Pancreas (tissue), 10 donors: ENCODE data around the gene GPS2. TPM values are rescaled to one million over a fixed set of nuclear protein-coding genes. Genes with fewer than 3 reads are reported as not detected.

Experiments
- ATAC-seq, 4 donors: fragments of 200-7000 bp; cut with Tn5 transposase; one replicate each; pipeline versions ENCODE4 v1.8.0 to v1.9.1; 2020; ENCODE audit warnings: mild to moderate bottlenecking in 4 of 4, moderate library complexity in 4 of 4
- DNase-seq, 6 donors: peaks; one replicate each; pipeline ENCODE4 v3.0.0-alpha.2; 2020
- FAIRE-seq: peaks from 2 replicates; lab custom pipeline; 2012; peaks lifted over from hg19 to GRCh38; lab: Jason Lieb, UNC
- H3K27ac ChIP-seq, 4 donors: fragments of 200-600 bp; sonication (generic); 1 replicate in 3 of 4; 2 replicates in 1 of 4; pipeline versions ENCODE4 v1.5.0 to v1.8.0; 2020
- H3K27me3 ChIP-seq, 4 donors: fragments of 200-600 bp; one replicate each; pipeline ENCODE4 v1.8.0; 2021
- H3K36me3 ChIP-seq, 3 donors: fragments of 200-600 bp; sonication (generic) in 1 of 3; one replicate each; pipeline versions ENCODE4 v1.5.0 to v1.8.0; 2020 to 2021
- H3K4me1 ChIP-seq, 3 donors: fragments of 200-600 bp; one replicate each; pipeline ENCODE4 v1.8.0; 2021
- H3K4me3 ChIP-seq, 4 donors: fragments of 200-600 bp; sonication (generic) in 2 of 4; one replicate each; pipeline versions ENCODE4 v1.5.0 to v1.8.0; 2020 to 2021
- H3K9me3 ChIP-seq, 4 donors: fragments of 200-600 bp; one replicate each; pipeline ENCODE4 v1.8.0; 2021
- WGBS, 2 donors: extraction: QIAGEN DNeasy Blood & Tissue Kit; methylation state at CpG; one replicate each; pipeline ENCODE4 v1.1.7; 2013; 5-methylcytosine and 5-hydroxymethylcytosine counted together
- intact Hi-C, 3 donors: fragments of 100-400 bp; cut with DNase I; formaldehyde crosslinking; loops; one replicate each; pipeline versions ENCODE4 v1.11.1 to v1.14.2; 2022
- polyA plus RNA-seq, 2 donors: library from polyadenylated mRNA; stranded (reverse); fragments of 200-250 nt; gene quantifications; one replicate each; pipeline ENCODE4 v1.2.3, GENCODE V29; 2013
- total RNA-seq, 6 donors: library from RNA; stranded (reverse); fragmentation: NEBNext Ultra II Directional in 4 of 6; extraction: Animal tissue kit (Norgen Biotek cat#: 25700) in 4 of 6; gene quantifications; one replicate each; pipeline versions ENCODE4 v1.2.1 to v1.2.4, GENCODE V29; 2021 to 2023
- TF ChIP-seq, protein P1 (sequence below), 4 donors: fragments of 200-600 bp; sonication (generic) in 3 of 4; IDR thresholded peaks; one replicate each; pipeline versions ENCODE4 v1.5.0 to v1.8.0; 2021; ENCODE audit warnings: antibody characterized with exemption in 4 of 4
- donor health status: healthy with polysubstance abuse.
- donor health status: DM: no; HTN: no; CAD: no; lungs with moderate emphysema.
- donor health status: DM: no; HTN: no; CAD: no.
- donor health status: control.
- donor health status: control.
- donor health status: Bipolar disorder and iron deficiency.
- donor health status: DM: yes; HTN: yes; CAD: no.
- donor health status: DM: no; HTN: no; CAD: no.
- donor health status: DM: no; HTN: no; CAD: no.
- donor health status: DM: yes; HTN: yes; CAD: no.

The GPS2 gene
- total and polyA plus RNA-seq, 8 donors = 22.1 to 101 (median 30.6) TPM

DNA sequence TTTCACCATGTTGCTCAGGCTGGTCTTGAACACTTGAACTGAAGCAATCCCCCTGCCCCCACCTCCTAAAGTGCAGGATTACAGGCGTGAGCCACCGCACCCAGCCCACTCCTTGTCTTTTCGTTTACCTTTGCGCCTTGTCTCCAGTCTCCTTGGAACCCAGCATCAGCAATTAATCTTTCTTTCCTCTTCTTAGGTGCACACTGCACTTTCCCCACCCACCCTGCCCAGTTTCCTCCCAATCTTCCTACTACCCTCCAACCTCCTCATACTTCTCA, 51.4 kb downstream of the GPS2 start:
- Histone ChIP-seq H3K27ac (peak overlapping the region in 3 of 4 donors; percentile 97 to 99 (median 99)), H3K36me3 (no peaks in the 10 kb centered on the region), H3K27me3 (no peaks in the 10 kb centered on the region), H3K4me3 (peak overlapping the region in 2 of 4 donors; percentile 68 to 81), H3K4me1 (peaks cover 0 to 8% (median 6%) of the 10 kb centered on the region in 3 donors), H3K9me3 (no peaks in the 10 kb centered on the region)
- no peak for ATAC-seq
- no peak for FAIRE-seq
- WGBS, 2 donors = 56 to 63% methylated on average over 4 of the region's 4 CpGs
- TF ChIP-seq, protein P1, sequence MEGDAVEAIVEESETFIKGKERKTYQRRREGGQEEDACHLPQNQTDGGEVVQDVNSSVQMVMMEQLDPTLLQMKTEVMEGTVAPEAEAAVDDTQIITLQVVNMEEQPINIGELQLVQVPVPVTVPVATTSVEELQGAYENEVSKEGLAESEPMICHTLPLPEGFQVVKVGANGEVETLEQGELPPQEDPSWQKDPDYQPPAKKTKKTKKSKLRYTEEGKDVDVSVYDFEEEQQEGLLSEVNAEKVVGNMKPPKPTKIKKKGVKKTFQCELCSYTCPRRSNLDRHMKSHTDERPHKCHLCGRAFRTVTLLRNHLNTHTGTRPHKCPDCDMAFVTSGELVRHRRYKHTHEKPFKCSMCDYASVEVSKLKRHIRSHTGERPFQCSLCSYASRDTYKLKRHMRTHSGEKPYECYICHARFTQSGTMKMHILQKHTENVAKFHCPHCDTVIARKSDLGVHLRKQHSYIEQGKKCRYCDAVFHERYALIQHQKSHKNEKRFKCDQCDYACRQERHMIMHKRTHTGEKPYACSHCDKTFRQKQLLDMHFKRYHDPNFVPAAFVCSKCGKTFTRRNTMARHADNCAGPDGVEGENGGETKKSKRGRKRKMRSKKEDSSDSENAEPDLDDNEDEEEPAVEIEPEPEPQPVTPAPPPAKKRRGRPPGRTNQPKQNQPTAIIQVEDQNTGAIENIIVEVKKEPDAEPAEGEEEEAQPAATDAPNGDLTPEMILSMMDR (IDR thresholded peaks at IDR 0.05) = no peak
- intact Hi-C loops = loop anchor here in 1 of 3 donors (10.0 kb wide), 1 partner anchor 51 kb away; the partner anchor contains the start of gene GPS2
- DNase-seq = no peak

DNA sequence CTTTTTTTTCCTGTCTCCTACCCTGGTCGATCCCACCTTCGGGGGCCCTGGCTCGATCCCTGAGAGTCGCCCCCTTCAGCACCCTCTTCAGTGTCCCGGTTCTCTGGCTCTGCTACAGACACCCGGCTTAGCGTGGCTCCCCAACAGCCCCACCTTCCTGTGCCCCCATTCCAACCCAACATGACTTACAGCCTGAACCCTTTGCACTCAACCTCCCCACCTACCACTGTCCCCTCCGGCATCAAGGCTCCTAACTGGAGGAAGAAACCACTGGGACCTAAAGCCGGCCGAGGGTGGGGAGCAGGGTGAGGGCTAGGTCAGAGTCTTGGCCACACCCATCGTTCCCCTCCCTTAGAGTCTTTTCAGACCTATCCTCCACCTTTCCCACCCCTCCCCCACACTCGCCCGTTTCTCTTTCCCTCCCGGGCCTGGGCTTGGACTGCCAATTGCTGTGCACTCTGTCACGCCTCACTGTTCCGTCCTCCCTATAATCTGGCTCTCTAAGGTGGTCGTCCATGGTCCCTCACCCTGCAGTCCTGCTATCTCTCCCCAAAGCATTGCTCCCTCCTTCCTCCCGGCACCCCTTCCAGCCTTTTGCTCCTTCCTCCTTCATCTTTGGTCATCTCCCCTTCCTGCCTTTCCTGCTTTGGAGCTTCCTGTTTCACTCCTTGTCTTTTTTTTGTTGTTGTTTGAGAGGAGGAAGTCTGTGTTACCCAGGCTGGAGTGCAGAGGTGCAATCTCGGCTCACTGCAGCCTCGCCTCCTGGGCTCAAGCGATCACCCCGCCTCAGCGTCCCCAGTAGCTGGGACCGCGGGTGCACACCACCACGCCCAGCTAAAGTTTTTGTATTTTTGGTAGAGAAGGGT, 52.0 kb downstream of the GPS2 start:
- FAIRE-seq = no peak
- TF ChIP-seq, protein P1 (IDR thresholded peaks at IDR 0.05) = no peak
- peaks cover 0 to 9% (median 6%) of the 10 kb centered on the region in 3 donors for H3K4me1 ChIP-seq
- peak overlapping the region; percentile 97 to 99 (median 98) for H3K27ac ChIP-seq
- no peaks in the 10 kb centered on the region for H3K36me3 ChIP-seq
- intact Hi-C loops = loop anchor here in 1 of 3 donors (10.0 kb wide), 1 partner anchor 52 kb away; the partner anchor contains the start of gene GPS2
- WGBS, 2 donors = 11% methylated on average over 26 of the region's 26 CpGs
- no peaks in the 10 kb centered on the region for H3K27me3 ChIP-seq
- ATAC-seq = peak; percentile 12 to 55 (median 38)
- peak overlapping the region; percentile 50 to 83 (median 74) for H3K4me3 ChIP-seq
- H3K9me3 ChIP-seq = no peaks in the 10 kb centered on the region
- peak; percentile 67 to 84 (median 78) for DNase-seq

Other genes starting within 250 kb of the GPS2 start
Only the 30 nearest of the 34 such genes appear.
- gene ASGR2, start 200.5 kb downstream of the GPS2 start, total RNA-seq = under 1 TPM in 4 of 6 donors, not detected in 2; 0.29 to 0.63 (median 0.36) TPM
- under 1 TPM; 0.46 to 0.80 TPM for gene ASGR2, start 200.5 kb downstream of the GPS2 start, polyA plus RNA-seq
- under 1 TPM in 5 of 6 donors, not detected in 1; 0.28 to 0.75 (median 0.47) TPM for gene ASGR1, start 136.0 kb downstream of the GPS2 start, total RNA-seq
- 1 to 10 TPM; 1.2 to 2.6 TPM for gene ASGR1, start 136.0 kb downstream of the GPS2 start, polyA plus RNA-seq
- 10 to 100 TPM in 1 of 6 donors, 1 to 10 TPM in 5; 2.8 to 11.3 (median 5.0) TPM for gene DLG4, start 95.5 kb downstream of the GPS2 start, total RNA-seq
- gene DLG4, start 95.5 kb downstream of the GPS2 start, polyA plus RNA-seq = 10 to 100 TPM; 16.1 to 19.8 TPM
- 100 to 1,000 TPM; 447 to 715 (median 568) TPM for gene ACADVL, start 95.4 kb downstream of the GPS2 start, total RNA-seq
- 1,000 to 10,000 TPM; 2,446 to 3,251 TPM for gene ACADVL, start 95.4 kb downstream of the GPS2 start, polyA plus RNA-seq
- gene DVL2, start 80.8 kb downstream of the GPS2 start, total RNA-seq = 10 to 100 TPM in 5 of 6 donors, 1 to 10 TPM in 1; 9.6 to 26.9 (median 13.7) TPM
- 10 to 100 TPM; 17.6 to 26.4 TPM for gene DVL2, start 80.8 kb downstream of the GPS2 start, polyA plus RNA-seq
- gene PHF23, start 75.9 kb downstream of the GPS2 start, total RNA-seq = 10 to 100 TPM in 4 of 6 donors, 1 to 10 TPM in 2; 7.0 to 19.8 (median 11.4) TPM
- gene PHF23, start 75.9 kb downstream of the GPS2 start, polyA plus RNA-seq = 10 to 100 TPM; 11.4 to 23.3 TPM
- gene GABARAP, start 72.9 kb downstream of the GPS2 start, total RNA-seq = 100 to 1,000 TPM; 231 to 346 (median 294) TPM
- 100 to 1,000 TPM; 520 to 639 TPM for gene GABARAP, start 72.9 kb downstream of the GPS2 start, polyA plus RNA-seq
- gene CTDNEP1, start 63.6 kb downstream of the GPS2 start, total RNA-seq = 10 to 100 TPM; 42.0 to 75.2 (median 53.8) TPM
- 10 to 100 TPM; 47.4 to 67.9 TPM for gene CTDNEP1, start 63.6 kb downstream of the GPS2 start, polyA plus RNA-seq
- gene ELP5, start 63.1 kb downstream of the GPS2 start, total RNA-seq = 10 to 100 TPM; 11.7 to 27.1 (median 19.5) TPM
- gene ELP5, start 63.1 kb downstream of the GPS2 start, polyA plus RNA-seq = 10 to 100 TPM; 14.1 to 41.1 TPM
- 10 to 100 TPM; 49.1 to 89.7 (median 62.7) TPM for gene CLDN7, start 52.9 kb downstream of the GPS2 start, total RNA-seq
- gene CLDN7, start 52.9 kb downstream of the GPS2 start, polyA plus RNA-seq = 10 to 100 TPM; 55.7 to 69.1 TPM
- under 1 TPM; 0.16 to 0.95 (median 0.37) TPM for gene SLC2A4, start 33.6 kb downstream of the GPS2 start, total RNA-seq
- gene SLC2A4, start 33.6 kb downstream of the GPS2 start, polyA plus RNA-seq = 1 to 10 TPM; 1.0 to 1.8 TPM
- under 1 TPM; 0.12 to 0.59 (median 0.29) TPM for gene YBX2, start 20.7 kb downstream of the GPS2 start, total RNA-seq
- 1 to 10 TPM; 1.2 TPM for gene YBX2, start 20.7 kb downstream of the GPS2 start, polyA plus RNA-seq
- 100 to 1,000 TPM; 104 to 220 (median 187) TPM for gene EIF5A, start 7.7 kb downstream of the GPS2 start, total RNA-seq
- gene EIF5A, start 7.7 kb downstream of the GPS2 start, polyA plus RNA-seq = 100 to 1,000 TPM; 167 to 205 TPM
- 10 to 100 TPM; 12.6 to 27.1 (median 15.4) TPM for gene NEURL4, start 14.0 kb upstream of the GPS2 start, total RNA-seq
- gene NEURL4, start 14.0 kb upstream of the GPS2 start, polyA plus RNA-seq = 10 to 100 TPM; 49.0 to 72.1 TPM
- 1 to 10 TPM; 1.6 to 5.6 (median 3.0) TPM for gene ACAP1, start 21.2 kb upstream of the GPS2 start, total RNA-seq
- gene ACAP1, start 21.2 kb upstream of the GPS2 start, polyA plus RNA-seq = 1 to 10 TPM; 2.9 to 4.4 TPM
- 1 to 10 TPM; 3.4 to 6.6 (median 4.3) TPM for gene KCTD11, start 36.8 kb upstream of the GPS2 start, total RNA-seq
- gene KCTD11, start 36.8 kb upstream of the GPS2 start, polyA plus RNA-seq = 1 to 10 TPM; 7.2 TPM
- not detected for gene TMEM95, start 39.8 kb upstream of the GPS2 start, total RNA-seq
- not detected for gene TMEM95, start 39.8 kb upstream of the GPS2 start, polyA plus RNA-seq
- gene TNK1, start 65.7 kb upstream of the GPS2 start, total RNA-seq = 1 to 10 TPM; 4.9 to 9.0 (median 5.7) TPM
- 10 to 100 TPM; 10.8 to 13.8 TPM for gene TNK1, start 65.7 kb upstream of the GPS2 start, polyA plus RNA-seq
- gene PLSCR3, start 79.2 kb upstream of the GPS2 start, total RNA-seq = 10 to 100 TPM in 2 of 6 donors, 1 to 10 TPM in 4; 6.5 to 15.6 (median 9.0) TPM
- 10 to 100 TPM; 14.0 to 20.1 TPM for gene PLSCR3, start 79.2 kb upstream of the GPS2 start, polyA plus RNA-seq
- gene TMEM256, start 88.7 kb upstream of the GPS2 start, total RNA-seq = 10 to 100 TPM; 32.8 to 53.5 (median 43.1) TPM
- gene TMEM256, start 88.7 kb upstream of the GPS2 start, polyA plus RNA-seq = 100 to 1,000 TPM in 1 of 2 donors, 10 to 100 TPM in 1; 88.3 to 119 TPM
- gene NLGN2, start 92.5 kb upstream of the GPS2 start, total RNA-seq = 1 to 10 TPM; 2.9 to 8.4 (median 4.5) TPM
- gene NLGN2, start 92.5 kb upstream of the GPS2 start, polyA plus RNA-seq = 10 to 100 TPM in 1 of 2 donors, 1 to 10 TPM in 1; 7.4 to 13.7 TPM
- not detected for gene SPEM1, start 105.0 kb upstream of the GPS2 start, total RNA-seq
- gene SPEM1, start 105.0 kb upstream of the GPS2 start, polyA plus RNA-seq = not detected
- not detected for gene SPEM2, start 110.3 kb upstream of the GPS2 start, total RNA-seq
- not detected for gene SPEM2, start 110.3 kb upstream of the GPS2 start, polyA plus RNA-seq
- gene SPEM3, start 113.5 kb upstream of the GPS2 start, total RNA-seq = not detected
- not detected for gene SPEM3, start 113.5 kb upstream of the GPS2 start, polyA plus RNA-seq
- 1 to 10 TPM; 2.4 to 7.8 (median 3.6) TPM for gene TMEM102, start 120.1 kb upstream of the GPS2 start, total RNA-seq
- gene TMEM102, start 120.1 kb upstream of the GPS2 start, polyA plus RNA-seq = 1 to 10 TPM; 2.2 to 2.9 TPM
- gene FGF11, start 124.2 kb upstream of the GPS2 start, total RNA-seq = 1 to 10 TPM in 1 of 6 donors, under 1 TPM in 5; 0.09 to 1.1 (median 0.31) TPM
- under 1 TPM; 0.61 to 0.65 TPM for gene FGF11, start 124.2 kb upstream of the GPS2 start, polyA plus RNA-seq
- gene CHRNB1, start 129.7 kb upstream of the GPS2 start, total RNA-seq = 10 to 100 TPM in 2 of 6 donors, 1 to 10 TPM in 4; 7.5 to 15.0 (median 8.7) TPM
- gene CHRNB1, start 129.7 kb upstream of the GPS2 start, polyA plus RNA-seq = 10 to 100 TPM in 1 of 2 donors, 1 to 10 TPM in 1; 9.7 to 11.1 TPM
- 10 to 100 TPM; 20.3 to 30.2 (median 22.2) TPM for gene ZBTB4, start 164.3 kb upstream of the GPS2 start, total RNA-seq
- gene ZBTB4, start 164.3 kb upstream of the GPS2 start, polyA plus RNA-seq = 10 to 100 TPM; 17.3 to 19.2 TPM
- not detected for gene SLC35G6, start 166.1 kb upstream of the GPS2 start, total RNA-seq
- gene SLC35G6, start 166.1 kb upstream of the GPS2 start, polyA plus RNA-seq = under 1 TPM in 1 of 2 donors, not detected in 1; 0.08 TPM
- 10 to 100 TPM; 45.7 to 62.6 (median 53.8) TPM for gene POLR2A, start 169.0 kb upstream of the GPS2 start, total RNA-seq
- gene POLR2A, start 169.0 kb upstream of the GPS2 start, polyA plus RNA-seq = 10 to 100 TPM; 24.5 to 83.6 TPM